Caco-2 (cell line): ENCODE measurements around the gene STRIT1. TPM values are rescaled to one million over a fixed set of nuclear protein-coding genes. Genes with fewer than 3 reads are reported as not detected.

ENCODE experiments used
- BruUV-seq: library from RNA; stranded (reverse); fragments of 400-500 nt; replicated peaks from 2 replicates; lab custom pipeline; 2021; lab: Mats Ljungman, UMichigan
- CTCF ChIA-PET: fragments of 300-600 bp; sonication (Branson Sonifier 250); formaldehyde crosslinking; loops from one replicate; lab custom pipeline; 2022; ENCODE audit warnings: antibody characterized with exemption; lab: Charles Lee
- POLR2A ChIA-PET: fragments of 300-600 bp; sonication (Branson Sonifier 250); formaldehyde crosslinking; loops from one replicate; lab custom pipeline; 2022; ENCODE audit warnings: antibody characterized with exemption; lab: Charles Lee
- DNase-seq, 2 experiments: peaks; one replicate each; pipeline versions ENCODE4 v3.0.0 to v3.0.0-alpha.2; 2020 to 2022
- H3K27me3 ChIP-seq: replicated peaks from 2 replicates; pipeline ENCODE4 v1.6.0; 2011; ENCODE audit warnings: low read length; ENCODE audit not compliant: control insufficient read depth, insufficient read depth
- H3K36me3 ChIP-seq: 2 replicates; pipeline ENCODE4 v1.5.1; 2011; ENCODE audit warnings: low read length; ENCODE audit not compliant: control insufficient read depth, insufficient read depth
- H3K4me1 ChIP-seq: fragments of 250-450 bp; sonication (Bioruptor Pico); 2 replicates; pipeline ENCODE4 v1.5.1; 2020; ENCODE audit warnings: mild to moderate bottlenecking
- H3K4me3 ChIP-seq: 2 replicates; pipeline ENCODE4 v1.5.1; 2011; ENCODE audit warnings: low read depth, mild to moderate bottlenecking, control low read depth, low read length
- H3K9me3 ChIP-seq: fragments of 250-450 bp; sonication (Bioruptor Pico); 2 replicates; pipeline ENCODE4 v1.5.1; 2020; ENCODE audit warnings: mild to moderate bottlenecking, moderate library complexity
- H3K27ac Mint-ChIP-seq: one replicate; pipeline ENCODE4 v1.8.0; 2022; ENCODE audit warnings: mixed read lengths; ENCODE audit not compliant: unreplicated experiment
- H3K27me3 Mint-ChIP-seq: one replicate; pipeline ENCODE4 v1.8.0; 2022; ENCODE audit warnings: mixed read lengths; ENCODE audit not compliant: insufficient read depth, unreplicated experiment
- H3K36me3 Mint-ChIP-seq: one replicate; pipeline ENCODE4 v1.8.0; 2022; ENCODE audit warnings: mild to moderate bottlenecking, mixed read lengths; ENCODE audit not compliant: insufficient read depth, unreplicated experiment
- H3K4me1 Mint-ChIP-seq: one replicate; pipeline ENCODE4 v1.8.0; 2022; ENCODE audit warnings: low read depth, mixed read lengths; ENCODE audit not compliant: unreplicated experiment
- H3K4me3 Mint-ChIP-seq: one replicate; pipeline ENCODE4 v1.8.0; 2022; ENCODE audit warnings: mild to moderate bottlenecking, moderate library complexity, mixed read lengths; ENCODE audit not compliant: unreplicated experiment
- H3K9me3 Mint-ChIP-seq: one replicate; pipeline ENCODE4 v1.8.0; 2022; ENCODE audit warnings: mixed read lengths; ENCODE audit not compliant: unreplicated experiment
- intact Hi-C: fragments of 100-400 bp; cut with micrococcal nuclease; formaldehyde crosslinking; loops from one replicate; pipeline ENCODE4 v1.10.0; 2022; ENCODE audit not compliant: unreplicated experiment
- total RNA-seq: library from RNA; stranded (reverse); gene quantifications from 2 replicates; pipeline ENCODE4 v1.2.3, GENCODE V29; 2022
- TF ChIP-seq, protein P1 (sequence below), 2 experiments: fragments of 200-600 bp in 1 of 2; IDR thresholded peaks; 1 replicate in 1 of 2; 2 replicates in 1 of 2; pipeline versions ENCODE4 v1.5.1 to v1.8.0; 2011 to 2022; ENCODE audit warnings: antibody characterized with exemption in 1 of 2, control low read depth in 1 of 2, inconsistent platforms in 1 of 2, low read depth in 1 of 2, low read length in 1 of 2, mild to moderate bottlenecking in 1 of 2, moderate library complexity in 1 of 2; ENCODE audit not compliant: insufficient read depth in 1 of 2, severe bottlenecking in 1 of 2, unreplicated experiment in 1 of 2

Gene STRIT1
- total RNA-seq, 1 experiment from 2014 or later: not detected

DNA sequence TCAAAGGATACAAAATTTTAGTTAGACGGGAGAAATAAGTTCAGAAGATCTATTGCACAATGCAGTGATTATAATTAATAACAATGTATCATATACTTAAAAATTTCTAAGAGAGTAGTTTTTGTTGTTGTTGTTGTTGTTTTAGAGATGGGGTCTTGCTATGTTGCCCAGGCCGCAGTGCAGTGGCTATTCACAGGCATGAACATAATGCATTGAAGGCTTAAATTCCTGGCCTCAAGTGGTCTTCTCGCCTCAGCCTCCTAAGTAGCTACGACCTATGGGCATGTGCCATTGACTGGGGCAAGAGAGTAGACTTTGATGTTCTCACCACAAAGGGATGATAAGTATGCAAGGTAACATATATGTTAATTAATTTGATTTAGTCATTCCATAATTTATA is 7.5 kb downstream of the STRIT1 start:
- no peak overlapping the region for H3K4me3 ChIP-seq
- ChIA-PET CTCF (no interaction called here), POLR2A (no interaction called here)
- no peaks in the 10 kb centered on the region for H3K27me3 Mint-ChIP-seq
- no peak overlapping the region for H3K27ac Mint-ChIP-seq
- no peaks in the 10 kb centered on the region for H3K9me3 Mint-ChIP-seq
- TF ChIP-seq, protein P1, sequence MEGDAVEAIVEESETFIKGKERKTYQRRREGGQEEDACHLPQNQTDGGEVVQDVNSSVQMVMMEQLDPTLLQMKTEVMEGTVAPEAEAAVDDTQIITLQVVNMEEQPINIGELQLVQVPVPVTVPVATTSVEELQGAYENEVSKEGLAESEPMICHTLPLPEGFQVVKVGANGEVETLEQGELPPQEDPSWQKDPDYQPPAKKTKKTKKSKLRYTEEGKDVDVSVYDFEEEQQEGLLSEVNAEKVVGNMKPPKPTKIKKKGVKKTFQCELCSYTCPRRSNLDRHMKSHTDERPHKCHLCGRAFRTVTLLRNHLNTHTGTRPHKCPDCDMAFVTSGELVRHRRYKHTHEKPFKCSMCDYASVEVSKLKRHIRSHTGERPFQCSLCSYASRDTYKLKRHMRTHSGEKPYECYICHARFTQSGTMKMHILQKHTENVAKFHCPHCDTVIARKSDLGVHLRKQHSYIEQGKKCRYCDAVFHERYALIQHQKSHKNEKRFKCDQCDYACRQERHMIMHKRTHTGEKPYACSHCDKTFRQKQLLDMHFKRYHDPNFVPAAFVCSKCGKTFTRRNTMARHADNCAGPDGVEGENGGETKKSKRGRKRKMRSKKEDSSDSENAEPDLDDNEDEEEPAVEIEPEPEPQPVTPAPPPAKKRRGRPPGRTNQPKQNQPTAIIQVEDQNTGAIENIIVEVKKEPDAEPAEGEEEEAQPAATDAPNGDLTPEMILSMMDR (IDR thresholded peaks at IDR 0.05; ENCODE audit: insufficient read depth in 1 of 2, low read depth in 1 of 2, low read length in 1 of 2, severe bottlenecking in 1 of 2, unreplicated experiment in 1 of 2): no peak
- no TSS peak for BruUV-seq
- no peaks in the 10 kb centered on the region for H3K27me3 ChIP-seq
- H3K4me1 Mint-ChIP-seq: no peaks in the 10 kb centered on the region
- no peak overlapping the region for H3K4me3 Mint-ChIP-seq
- intact Hi-C loops: no loop called here
- no peaks in the 10 kb centered on the region for H3K36me3 Mint-ChIP-seq
- no peaks in the 10 kb centered on the region for H3K36me3 ChIP-seq
- H3K9me3 ChIP-seq: no peaks in the 10 kb centered on the region
- no peaks in the 10 kb centered on the region; the same call in 1 of the 2 replicates for H3K4me1 ChIP-seq
- no peak for DNase-seq

DNA sequence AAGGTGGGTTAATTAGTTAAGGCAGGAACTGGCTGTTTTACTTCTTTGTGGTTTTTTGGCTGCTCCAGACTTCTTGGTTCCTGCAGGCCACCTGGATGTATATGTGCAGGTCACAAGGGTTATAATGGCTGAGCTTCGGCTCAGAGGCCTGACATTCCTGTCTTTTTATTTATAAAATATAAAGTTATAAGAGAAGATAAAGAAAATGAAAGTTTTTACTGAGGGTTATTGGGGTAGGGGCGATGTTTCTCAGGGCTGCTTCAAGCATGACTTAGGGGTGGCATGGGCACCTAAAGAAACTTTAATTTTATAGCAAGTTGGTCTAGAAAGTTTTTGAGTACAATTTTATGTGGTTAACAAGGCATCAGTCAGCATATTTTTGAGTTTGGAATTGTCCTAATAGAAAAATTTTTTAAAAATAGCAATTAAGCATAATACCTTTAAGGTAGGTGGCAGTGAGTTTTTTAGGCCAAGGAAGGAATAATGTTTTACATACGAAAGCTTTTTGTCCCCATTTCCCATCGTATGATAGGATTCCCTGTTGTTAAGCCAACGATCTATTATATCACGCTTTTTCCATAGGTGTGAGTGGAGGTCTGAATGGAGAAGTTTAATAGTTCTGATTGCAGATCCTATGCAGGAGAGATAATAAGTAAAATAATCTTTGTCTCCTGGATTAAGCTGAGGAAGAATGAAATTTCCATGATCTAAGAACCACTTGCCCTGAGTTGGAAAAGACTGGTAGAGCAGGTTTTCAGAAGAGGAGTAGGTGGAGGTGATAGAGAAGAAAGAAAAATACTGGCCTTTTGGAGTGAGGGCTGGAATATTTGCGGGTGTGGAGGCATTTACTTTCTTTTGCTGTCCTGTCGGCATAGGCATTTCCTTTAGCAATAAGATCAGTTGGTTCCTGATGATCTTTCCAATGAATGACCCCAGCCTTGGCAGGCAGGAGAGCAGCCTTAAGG is 10.1 kb downstream of the STRIT1 start:
- POLR2A ChIA-PET: no interaction called here
- Histone ChIP-seq H3K9me3 (no peaks in the 10 kb centered on the region), H3K4me3 (no peak overlapping the region), H3K36me3 (no peaks in the 10 kb centered on the region), H3K27me3 (no peaks in the 10 kb centered on the region), H3K4me1 (no peaks in the 10 kb centered on the region; the same call in 1 of the 2 replicates)
- intact Hi-C loops: no loop called here
- Mint-ChIP-seq H3K9me3 (peaks cover 13% of the 10 kb centered on the region), H3K4me1 (no peaks in the 10 kb centered on the region), H3K27me3 (peaks cover 8% of the 10 kb centered on the region), H3K4me3 (no peak overlapping the region), H3K36me3 (no peaks in the 10 kb centered on the region), H3K27ac (no peak overlapping the region)
- no TSS peak for BruUV-seq
- TF ChIP-seq, protein P1 (IDR thresholded peaks at IDR 0.05; ENCODE audit: insufficient read depth in 1 of 2, low read depth in 1 of 2, low read length in 1 of 2, severe bottlenecking in 1 of 2, unreplicated experiment in 1 of 2): no peak
- CTCF ChIA-PET: no interaction called here
- DNase-seq: no peak

DNA sequence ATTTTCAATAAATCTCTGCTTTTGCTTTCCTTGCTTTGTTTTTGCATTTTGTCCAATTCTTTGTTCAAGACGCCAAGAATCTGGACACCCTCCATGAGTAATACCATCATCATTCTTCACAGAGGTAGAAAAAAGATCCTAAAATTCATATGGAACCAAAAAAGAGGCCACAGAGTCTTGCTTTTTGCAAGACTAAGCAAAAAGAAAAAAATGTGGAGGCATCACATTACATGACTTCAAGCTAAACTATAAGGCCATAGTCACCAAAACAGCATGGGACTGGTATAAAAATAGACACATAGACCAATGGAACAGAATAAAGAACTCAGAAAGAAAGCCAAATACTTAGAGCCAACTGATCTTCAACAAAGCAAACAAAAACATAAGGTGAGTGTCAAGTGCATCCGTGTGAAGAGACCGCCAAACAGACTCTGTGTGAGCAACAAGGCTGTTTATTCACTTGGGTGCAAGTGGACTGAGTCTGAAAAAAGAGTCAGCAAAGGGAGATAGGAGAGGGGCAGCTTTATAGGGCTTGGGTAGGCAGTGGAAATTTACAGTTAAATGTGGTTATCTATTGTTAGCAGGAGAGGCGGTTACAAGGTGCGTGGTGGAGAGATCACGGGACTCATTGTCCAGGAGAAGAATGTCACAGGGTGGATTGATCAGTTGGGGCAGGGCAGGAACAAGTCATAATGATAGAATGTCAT is 10.9 kb downstream of the STRIT1 start:
- no peaks in the 10 kb centered on the region for H3K4me1 Mint-ChIP-seq
- ChIA-PET POLR2A (no interaction called here), CTCF (no interaction called here)
- H3K4me1 ChIP-seq: no peaks in the 10 kb centered on the region; the same call in 1 of the 2 replicates
- H3K36me3 Mint-ChIP-seq: no peaks in the 10 kb centered on the region
- TF ChIP-seq, protein P1 (IDR thresholded peaks at IDR 0.05; ENCODE audit: insufficient read depth in 1 of 2, low read depth in 1 of 2, low read length in 1 of 2, severe bottlenecking in 1 of 2, unreplicated experiment in 1 of 2): no peak
- peaks cover 13% of the 10 kb centered on the region for H3K9me3 Mint-ChIP-seq
- BruUV-seq: no TSS peak
- peaks cover 8% of the 10 kb centered on the region for H3K27me3 Mint-ChIP-seq
- DNase-seq: no peak
- H3K4me3 Mint-ChIP-seq: no peak overlapping the region
- no peak overlapping the region for H3K4me3 ChIP-seq
- intact Hi-C loops: no loop called here
- H3K9me3 ChIP-seq: no peaks in the 10 kb centered on the region
- no peaks in the 10 kb centered on the region for H3K36me3 ChIP-seq
- no peaks in the 10 kb centered on the region for H3K27me3 ChIP-seq
- H3K27ac Mint-ChIP-seq: no peak overlapping the region
